ENCODE data around the gene RSKR. TPM values are rescaled to one million over a fixed set of nuclear protein-coding genes. Genes with fewer than 3 reads are reported as not detected.

The RSKR gene
- total and polyA plus RNA-seq, 2 of the 4 experiments (the other 2 are of a cell fraction), result 2.2 to 6.8 TPM

- no TSS peak for BruUV-seq (replicated peaks)
- in situ Hi-C loops (cut with MboI; ENCODE audit: low sequenced_read_pairs), result loop anchor here (10.0 kb wide), 1 partner anchor 118 kb away; no protein-coding TSS in a partner anchor
Observed at GRCh38 chr17:28612531-28612930, 1.5 kb downstream of the RSKR start.

More at GRCh38 chr17:28612531-28612930, 1.5 kb downstream of the RSKR start:
- no peak for TF ChIP-seq NFE2L2 (IDR thresholded peaks at IDR 0.05; ENCODE audit: low read depth, low read length)
- no peak for TF ChIP-seq BHLHE40 (IDR thresholded peaks at IDR 0.05; ENCODE audit: low read depth, low read length)
- no peak for TF ChIP-seq MXI1 (IDR thresholded peaks at IDR 0.05; ENCODE audit: borderline replicate concordance, low read depth, low read length)
- no peak for TF ChIP-seq RCOR1 (IDR thresholded peaks at IDR 0.05; ENCODE audit: insufficient replicate concordance, low read length)
- no peak for TF ChIP-seq CTCF (conservative IDR thresholded peaks at IDR 0.05; ENCODE audit: low read depth, low read length)
- no peak for TF ChIP-seq FOS (IDR thresholded peaks at IDR 0.05; ENCODE audit: low read depth, low read length)
- no peak for TF ChIP-seq MAFK (IDR thresholded peaks at IDR 0.05; ENCODE audit: low read depth, low read length)
- TF ChIP-seq USF2 (IDR thresholded peaks at IDR 0.05; ENCODE audit: low read depth, low read length), result no peak
- TF ChIP-seq MAZ (IDR thresholded peaks at IDR 0.05; ENCODE audit: borderline replicate concordance, low read depth, low read length), result no peak
- TF ChIP-seq RAD21 (IDR thresholded peaks at IDR 0.05; ENCODE audit: low read length), result no peak
- H2BK15ac ChIP-seq (ENCODE audit: low read depth, low read length), result no peak overlapping the region
- no peak overlapping the region for H4K5ac ChIP-seq (ENCODE audit: low read depth, low read length)
- no peaks in the 10 kb centered on the region for H3K9me3 ChIP-seq (ENCODE audit: control insufficient read depth, insufficient read depth, low read length)
- H2AK9ac ChIP-seq (replicated peaks; ENCODE audit: low read depth, low read length, poor library complexity), result no peak overlapping the region
- POLR2A ChIA-PET (ENCODE audit: unreplicated experiment), result no interaction called here
- H3K14ac ChIP-seq (replicated peaks; ENCODE audit: low read depth, low read length), result no peak overlapping the region
- no peak overlapping the region for H2BK20ac ChIP-seq (ENCODE audit: low read depth, low read length)
- H3K4me2 ChIP-seq (ENCODE audit: low read depth, low read length), result no peak overlapping the region
- no peak overlapping the region for H2BK5ac ChIP-seq (ENCODE audit: low read depth, low read length, poor library complexity, severe bottlenecking)
- H4K8ac ChIP-seq (ENCODE audit: low read depth in 2 of 2, low read length in 2 of 2), result no peak overlapping the region
- H3K9ac ChIP-seq (ENCODE audit: low read depth, low read length), result no peak overlapping the region
- no peak overlapping the region for H3K23ac ChIP-seq (ENCODE audit: low read depth, low read length)
- no peak overlapping the region for H3K4ac ChIP-seq (ENCODE audit: low read depth, low read length)
- intact Hi-C loops (cut with micrococcal nuclease) (no loop called here), dilution Hi-C loops (cut with HindIII; ENCODE audit: low sequenced_read_pairs, unreplicated experiment) (no loop called here)
- H3K79me1 ChIP-seq (ENCODE audit: low read depth in 1 of 2, low read length in 2 of 2), result no peaks in the 10 kb centered on the region
- ATAC-seq (ENCODE audit: low read depth) (no peak), DNase-seq (no peak)
- no peak overlapping the region for H3K27ac ChIP-seq (ENCODE audit: insufficient read depth, low read length)
- no peak overlapping the region for H2AK5ac ChIP-seq (ENCODE audit: low read depth, low read length)
- H3K4me1 ChIP-seq (ENCODE audit: control insufficient read depth, insufficient read depth, low read length), result no peaks in the 10 kb centered on the region
- no peak overlapping the region for H2AFZ ChIP-seq (replicated peaks; ENCODE audit: low read length, poor library complexity)
- no peak overlapping the region for H3K4me3 ChIP-seq (ENCODE audit: insufficient read depth, low read depth, low read length)
- 83% methylated on average over 2 of the region's 2 CpGs; no CpG with 5 or more reads in 1 of the 2 experiments for WGBS, 2 experiments (ENCODE audit: extremely low coverage in 2 of 2, insufficient read length in 1 of 2)
- H3K36me3 ChIP-seq (ENCODE audit: control insufficient read depth, insufficient read depth, low read length), result peaks cover 39% of the 10 kb centered on the region
- H2BK120ac ChIP-seq (ENCODE audit: low read depth, low read length), result no peak overlapping the region
- H3K18ac ChIP-seq (ENCODE audit: low read depth, low read length), result no peak overlapping the region
- H4K20me1 ChIP-seq (ENCODE audit: insufficient read depth, low read length), result peaks cover 8% of the 10 kb centered on the region; the same call in 1 of the 2 replicates
- no peaks in the 10 kb centered on the region for H3K27me3 ChIP-seq (ENCODE audit: control insufficient read depth, insufficient read depth, low read length)
- CTCF ChIA-PET, result interaction anchor here (0.5 to 1.3 kb wide), 4 partner anchors 11 to 117 kb away, joined by 3 to 4 read pairs (median 3); partner anchors contain the start of gene BLTP2
- H3K56ac ChIP-seq (ENCODE audit: extremely low read depth, insufficient read depth, low read length), result no peak overlapping the region
- no peaks in the 10 kb centered on the region for H3K9me1 ChIP-seq (ENCODE audit: insufficient read depth, low read length)
- H4K91ac ChIP-seq (ENCODE audit: insufficient read depth, low read depth, low read length), result no peak overlapping the region
